IMR-90 (cell line): ENCODE measurements around the gene CD9.

ENCODE experiments used
- CEBPB ChIP-seq: IDR thresholded peaks from 2 replicates; pipeline ENCODE4 v1.6.1; 2012; ENCODE audit warnings: low read depth, low read length, improper control_type of control experiment
- CTCF ChIP-seq: conservative IDR thresholded peaks from 2 replicates; pipeline ENCODE4 v1.5.1; 2012; ENCODE audit warnings: mild to moderate bottlenecking, low read depth, low read length, improper control_type of control experiment
- MAFK ChIP-seq: IDR thresholded peaks from 2 replicates; pipeline ENCODE4 v1.6.1; 2012; ENCODE audit warnings: low read depth, low read length, improper control_type of control experiment
- MXI1 ChIP-seq: IDR thresholded peaks from 2 replicates; pipeline ENCODE4 v1.6.1; 2012; ENCODE audit warnings: low read depth, mild to moderate bottlenecking, low read length, moderate library complexity, borderline replicate concordance
- POLR2A ChIP-seq: IDR thresholded peaks from 2 replicates; pipeline ENCODE4 v1.6.1; 2012; ENCODE audit warnings: mild to moderate bottlenecking, low read depth, low read length
- RFX5 ChIP-seq: IDR thresholded peaks from 2 replicates; pipeline ENCODE4 v1.8.0; 2012; ENCODE audit warnings: low read depth, mild to moderate bottlenecking, low read length, moderate library complexity
- SMC3 ChIP-seq: fragments of 150-350 bp; IDR thresholded peaks from 2 replicates; pipeline ENCODE4 v1.6.1; 2016; ENCODE audit warnings: low read depth, mild to moderate bottlenecking, antibody characterized with exemption, low read length, moderate library complexity
- USF2 ChIP-seq: fragments of 150-350 bp; IDR thresholded peaks from 2 replicates; pipeline ENCODE4 v1.6.1; 2017; ENCODE audit warnings: mild to moderate bottlenecking, antibody characterized with exemption, low read length, low read depth

- TF ChIP-seq CTCF (no peak), SMC3 (no peak), POLR2A (no peak), USF2 (no peak), CEBPB (no peak), MAFK (no peak), RFX5 (no peak), MXI1 (peak; percentile 89)
Measured at GRCh38 chr12:6165395-6165794, 34.8 kb upstream of the CD9 start.
